Osteocyte (in vitro differentiated cells): ENCODE measurements around the gene MYZAP. TPM values are rescaled to one million over a fixed set of nuclear protein-coding genes. Genes with fewer than 3 reads are reported as not detected.

Experiments used
- DNase-seq: peaks from one replicate; pipeline ENCODE4 v3.0.0; 2021; ENCODE audit warnings: mixed read lengths; ENCODE audit not compliant: unreplicated experiment; ENCODE audit errors: extremely low spot score
- H3K27ac Mint-ChIP-seq: one replicate; pipeline ENCODE4 v1.8.0; 2021; ENCODE audit warnings: mild to moderate bottlenecking, mixed read lengths; ENCODE audit not compliant: unreplicated experiment
- H3K27me3 Mint-ChIP-seq: one replicate; pipeline ENCODE4 v1.8.0; 2021; ENCODE audit warnings: mixed read lengths; ENCODE audit not compliant: unreplicated experiment
- H3K36me3 Mint-ChIP-seq: one replicate; pipeline ENCODE4 v1.8.0; 2021; ENCODE audit warnings: mixed read lengths; ENCODE audit not compliant: unreplicated experiment
- H3K4me1 Mint-ChIP-seq: one replicate; pipeline ENCODE4 v1.8.0; 2021; ENCODE audit warnings: mixed read lengths; ENCODE audit not compliant: unreplicated experiment
- H3K4me3 Mint-ChIP-seq: one replicate; pipeline ENCODE4 v1.8.0; 2021; ENCODE audit warnings: mild to moderate bottlenecking, moderate library complexity, mixed read lengths; ENCODE audit not compliant: unreplicated experiment
- H3K9me3 Mint-ChIP-seq: one replicate; pipeline ENCODE4 v1.8.0; 2021; ENCODE audit warnings: mixed read lengths; ENCODE audit not compliant: unreplicated experiment
- total RNA-seq: library from RNA; stranded (reverse); gene quantifications from 2 replicates; pipeline ENCODE4 v1.2.1, GENCODE V29; 2021
- TF ChIP-seq, protein P1 (sequence below): fragments of 200-600 bp; sonication (generic); IDR thresholded peaks from 2 replicates; pipeline ENCODE4 v1.5.0; 2021; ENCODE audit warnings: antibody characterized with exemption, mild to moderate bottlenecking, moderate library complexity

The MYZAP gene
- total RNA-seq, 1 donor from 2014 or later, result 1.4 TPM

DNA sequence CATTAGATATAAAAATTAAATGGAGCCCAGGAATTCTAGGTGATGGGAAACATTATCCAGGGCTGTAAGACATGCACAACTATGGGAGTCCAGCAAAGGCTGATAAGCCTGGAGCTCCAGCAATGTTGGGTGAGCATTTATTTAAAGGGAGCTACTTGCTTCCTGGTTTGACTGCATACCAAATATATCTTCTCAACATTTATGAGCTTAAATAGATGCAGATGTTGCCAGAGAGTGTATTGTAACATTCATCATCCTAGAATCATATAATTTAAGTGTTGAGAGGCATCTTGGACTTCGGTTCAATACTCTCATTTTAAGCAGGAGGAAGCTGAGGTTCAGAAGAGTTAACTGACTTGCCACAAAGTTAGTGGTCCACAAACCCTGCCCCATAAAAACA, 102.6 kb downstream of the MYZAP start:
- H3K9me3 Mint-ChIP-seq, result no peaks in the 10 kb centered on the region
- TF ChIP-seq, protein P1, sequence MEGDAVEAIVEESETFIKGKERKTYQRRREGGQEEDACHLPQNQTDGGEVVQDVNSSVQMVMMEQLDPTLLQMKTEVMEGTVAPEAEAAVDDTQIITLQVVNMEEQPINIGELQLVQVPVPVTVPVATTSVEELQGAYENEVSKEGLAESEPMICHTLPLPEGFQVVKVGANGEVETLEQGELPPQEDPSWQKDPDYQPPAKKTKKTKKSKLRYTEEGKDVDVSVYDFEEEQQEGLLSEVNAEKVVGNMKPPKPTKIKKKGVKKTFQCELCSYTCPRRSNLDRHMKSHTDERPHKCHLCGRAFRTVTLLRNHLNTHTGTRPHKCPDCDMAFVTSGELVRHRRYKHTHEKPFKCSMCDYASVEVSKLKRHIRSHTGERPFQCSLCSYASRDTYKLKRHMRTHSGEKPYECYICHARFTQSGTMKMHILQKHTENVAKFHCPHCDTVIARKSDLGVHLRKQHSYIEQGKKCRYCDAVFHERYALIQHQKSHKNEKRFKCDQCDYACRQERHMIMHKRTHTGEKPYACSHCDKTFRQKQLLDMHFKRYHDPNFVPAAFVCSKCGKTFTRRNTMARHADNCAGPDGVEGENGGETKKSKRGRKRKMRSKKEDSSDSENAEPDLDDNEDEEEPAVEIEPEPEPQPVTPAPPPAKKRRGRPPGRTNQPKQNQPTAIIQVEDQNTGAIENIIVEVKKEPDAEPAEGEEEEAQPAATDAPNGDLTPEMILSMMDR, result no peak
- H3K27ac Mint-ChIP-seq, result peak overlapping the region; percentile 48
- no peak for DNase-seq
- peaks cover 69% of the 10 kb centered on the region for H3K4me1 Mint-ChIP-seq
- no peak overlapping the region for H3K4me3 Mint-ChIP-seq
- H3K27me3 Mint-ChIP-seq, result no peaks in the 10 kb centered on the region
- H3K36me3 Mint-ChIP-seq, result no peaks in the 10 kb centered on the region

GRCh38 chr15:57696146-57696545, 104.4 kb downstream of the MYZAP start:
- H3K4me3 Mint-ChIP-seq, result no peak overlapping the region
- no peak for DNase-seq
- H3K27ac Mint-ChIP-seq, result peak overlapping the region; percentile 65
- TF ChIP-seq, protein P1, result no peak
- H3K4me1 Mint-ChIP-seq, result peaks cover 66% of the 10 kb centered on the region
- H3K36me3 Mint-ChIP-seq, result no peaks in the 10 kb centered on the region
- no peaks in the 10 kb centered on the region for H3K27me3 Mint-ChIP-seq
- no peaks in the 10 kb centered on the region for H3K9me3 Mint-ChIP-seq

DNA sequence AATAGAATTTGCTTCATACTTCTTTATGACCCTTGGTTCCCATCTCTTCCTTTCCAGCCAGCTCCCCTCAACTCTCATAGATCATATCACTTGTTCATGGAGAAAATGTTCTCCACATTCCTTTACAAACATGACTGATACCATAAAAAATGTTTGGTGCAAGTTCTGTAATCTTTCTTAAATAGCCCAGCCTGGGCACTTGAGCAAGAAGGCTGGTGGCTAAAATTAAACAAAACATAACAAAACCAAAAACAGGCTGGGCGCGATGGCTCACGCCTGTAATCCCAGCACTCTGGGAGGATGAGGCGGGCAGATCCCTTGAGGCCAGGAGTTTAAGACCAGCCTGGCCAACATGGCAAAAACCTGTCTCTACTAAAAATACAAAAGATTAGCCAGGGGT, 105.9 kb downstream of the MYZAP start:
- TF ChIP-seq, protein P1, result no peak
- peak overlapping the region; percentile 31 for H3K27ac Mint-ChIP-seq
- H3K36me3 Mint-ChIP-seq, result no peaks in the 10 kb centered on the region
- no peak for DNase-seq
- no peaks in the 10 kb centered on the region for H3K9me3 Mint-ChIP-seq
- H3K27me3 Mint-ChIP-seq, result peaks cover 3% of the 10 kb centered on the region
- H3K4me1 Mint-ChIP-seq, result peaks cover 52% of the 10 kb centered on the region
- no peak overlapping the region for H3K4me3 Mint-ChIP-seq

DNA sequence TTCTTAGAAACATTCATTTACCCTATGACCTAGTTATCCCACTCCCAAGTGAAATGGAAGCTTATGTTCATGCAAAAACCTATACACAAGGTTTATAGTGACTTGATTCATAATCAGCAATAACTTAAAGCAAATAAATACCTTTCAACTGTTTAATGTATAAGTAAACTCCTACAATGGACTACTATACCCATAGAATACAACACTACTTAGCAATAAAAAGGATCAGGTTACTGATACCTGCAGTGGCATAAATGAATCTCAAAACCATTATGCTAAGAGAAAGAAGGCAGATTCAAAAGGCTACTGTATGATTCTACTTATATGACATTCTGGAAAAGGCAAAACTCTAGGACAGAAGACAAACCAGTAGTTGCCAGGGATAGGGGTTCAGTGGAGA, 106.5 kb downstream of the MYZAP start:
- Mint-ChIP-seq H3K4me1 (peaks cover 46% of the 10 kb centered on the region), H3K27me3 (peaks cover 9% of the 10 kb centered on the region), H3K4me3 (no peak overlapping the region), H3K36me3 (no peaks in the 10 kb centered on the region), H3K27ac (no peak overlapping the region), H3K9me3 (no peaks in the 10 kb centered on the region)
- DNase-seq, result no peak
- TF ChIP-seq, protein P1, result no peak

DNA sequence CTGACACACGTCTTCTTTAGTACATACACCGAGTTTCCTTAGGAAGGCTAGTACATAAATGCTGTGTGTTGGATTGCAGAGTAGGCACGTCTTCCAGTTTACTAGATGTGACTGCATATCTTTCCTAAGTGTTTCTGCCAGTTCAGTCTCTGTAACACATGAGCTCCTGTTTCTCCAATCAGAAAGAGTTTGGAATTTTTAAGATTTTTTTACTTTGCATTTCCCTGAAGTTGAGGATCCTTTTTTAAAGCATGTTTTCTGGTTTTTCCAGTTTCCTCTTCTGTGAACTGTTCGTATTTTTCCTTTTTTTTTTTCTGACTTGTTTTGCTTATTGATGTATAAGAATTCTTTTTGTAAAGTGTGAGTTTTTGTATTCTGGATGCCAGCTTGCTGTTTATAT, 107.3 kb downstream of the MYZAP start:
- H3K27ac Mint-ChIP-seq, result no peak overlapping the region
- peaks cover 10% of the 10 kb centered on the region for H3K27me3 Mint-ChIP-seq

More for the DNA sequence above, 107.3 kb downstream of the MYZAP start:
- TF ChIP-seq, protein P1, result no peak
- H3K4me1 Mint-ChIP-seq, result peaks cover 40% of the 10 kb centered on the region
- H3K9me3 Mint-ChIP-seq, result no peaks in the 10 kb centered on the region
- H3K36me3 Mint-ChIP-seq, result no peaks in the 10 kb centered on the region
- H3K4me3 Mint-ChIP-seq, result no peak overlapping the region
- DNase-seq, result no peak
